ENCODE measurements around the gene LHFPL3. TPM values are rescaled to one million over a fixed set of nuclear protein-coding genes. Genes with fewer than 3 reads are reported as not detected.

Gene LHFPL3
- total and polyA plus RNA-seq, 2 donors (not counting 3 experiments of a cell fraction or from before 2014, with no cell fraction given) = not detected

DNA sequence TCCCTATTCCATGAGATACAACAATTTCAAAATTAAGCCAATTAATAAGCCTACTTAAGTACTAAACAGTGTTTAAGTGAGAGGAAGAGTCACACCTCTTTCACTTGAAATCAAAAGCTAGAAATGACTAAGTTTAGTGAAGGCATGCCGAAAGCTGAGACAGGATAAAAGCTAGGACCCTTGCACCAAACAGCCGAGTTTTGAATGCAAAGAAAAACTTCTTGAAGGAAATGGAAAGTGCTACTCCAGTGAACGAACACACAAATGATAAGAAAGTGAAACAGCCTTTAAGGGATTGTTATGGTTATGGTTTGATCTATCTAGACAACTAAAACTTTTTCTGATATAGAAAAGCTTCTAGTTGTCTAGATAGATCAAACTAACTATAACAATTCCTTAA lies 550.2 kb downstream of the LHFPL3 start:
- Histone ChIP-seq H3K9me3 (replicated peaks; ENCODE audit: control insufficient read depth, insufficient read depth, low read length) (no peaks in the 10 kb centered on the region), H3K27ac (ENCODE audit: insufficient read depth, low read depth, low read length) (no peak overlapping the region), H3K4me1 (ENCODE audit: control insufficient read depth, extremely low read depth, insufficient read depth, low read length) (no peaks in the 10 kb centered on the region), H3K79me2 (ENCODE audit: control insufficient read depth, insufficient read depth, low read length) (no peaks in the 10 kb centered on the region), H2AFZ (ENCODE audit: low read depth, low read length) (no peak overlapping the region), H3K27me3 (ENCODE audit: control insufficient read depth in 2 of 2, insufficient read depth in 2 of 2, low read length in 2 of 2) (no peaks in the 10 kb centered on the region), H3K4me2 (ENCODE audit: insufficient read depth, low read length) (no peak overlapping the region), H4K20me1 (replicated peaks; ENCODE audit: control insufficient read depth, extremely low read depth, insufficient read depth, low read length) (no peaks in the 10 kb centered on the region), H3K4me3 (replicated peaks in 1 of 3; ENCODE audit: insufficient read depth in 1 of 3, low read depth in 1 of 3, low read length in 3 of 3) (no peak overlapping the region), H3K36me3 (ENCODE audit: control insufficient read depth in 2 of 2, extremely low read depth in 1 of 2, insufficient read depth in 2 of 2, low read length in 2 of 2) (no peaks in the 10 kb centered on the region), H3K9me1 (replicated peaks; ENCODE audit: control insufficient read depth, extremely low read depth, insufficient read depth, low read length) (no peaks in the 10 kb centered on the region), H3K9ac (replicated peaks; ENCODE audit: extremely low read depth, insufficient read depth, low read length) (no peak overlapping the region)
- dilution Hi-C loops (cut with MboI; ENCODE audit: extremely low pct_ligation_motif_present, low sequenced_read_pairs) = no loop called here
- POLR2A ChIA-PET = no interaction called here
- intact Hi-C loops (cut with micrococcal nuclease) = no loop called here
- CTCF ChIA-PET = interaction anchor here (0.6 to 1.2 kb wide), 3 partner anchors 38 to 892 kb away, joined by 3 to 5 read pairs (median 3); no protein-coding TSS in a partner anchor
- no peak for TF ChIP-seq POLR2AphosphoS5 (IDR thresholded peaks at IDR 0.05; ENCODE audit: insufficient read depth, low read depth, low read length)
- no peak for DNase-seq (ENCODE audit: low read depth, low spot score)
- no peak for FAIRE-seq
- no TSS peak for BruUV-seq (replicated peaks)

- no peak overlapping the region for H3K27ac ChIP-seq (ENCODE audit: insufficient read depth, low read depth, low read length)
- no peaks in the 10 kb centered on the region for H3K9me1 ChIP-seq (replicated peaks; ENCODE audit: control insufficient read depth, extremely low read depth, insufficient read depth, low read length)
- CTCF ChIA-PET = interaction anchor here (0.6 to 7.4 kb wide), 33 partner anchors 8 to 1360 kb away, joined by 3 to 228 read pairs (median 5); partner anchors contain the start of gene ORC5
- no peaks in the 10 kb centered on the region for H3K9me3 ChIP-seq (replicated peaks; ENCODE audit: control insufficient read depth, insufficient read depth, low read length)
- no peaks in the 10 kb centered on the region for H4K20me1 ChIP-seq (replicated peaks; ENCODE audit: control insufficient read depth, extremely low read depth, insufficient read depth, low read length)
- TF ChIP-seq EZH2 (IDR thresholded peaks at IDR 0.05; ENCODE audit: borderline replicate concordance, low read depth, low read length, severe bottlenecking) (no peak), MYC (IDR thresholded peaks at IDR 0.05; ENCODE audit: low read depth, low read length) (no peak), GATA2 (IDR thresholded peaks at IDR 0.05; ENCODE audit: insufficient read depth, insufficient read length, low read depth, low read length) (no peak), JUN (IDR thresholded peaks at IDR 0.05; ENCODE audit: borderline replicate concordance, insufficient read depth, insufficient read length, low read depth) (no peak), POLR2AphosphoS5 (IDR thresholded peaks at IDR 0.05; ENCODE audit: insufficient read depth, low read depth, low read length) (no peak), FOS (IDR thresholded peaks at IDR 0.05; ENCODE audit: borderline replicate concordance, insufficient read depth, low read length) (no peak), MAX (IDR thresholded peaks at IDR 0.05; ENCODE audit: insufficient read depth, insufficient read length) (no peak), POLR2A (IDR thresholded peaks at IDR 0.05; ENCODE audit: low read depth, low read length) (no peak)
- TF ChIP-seq, protein P1, sequence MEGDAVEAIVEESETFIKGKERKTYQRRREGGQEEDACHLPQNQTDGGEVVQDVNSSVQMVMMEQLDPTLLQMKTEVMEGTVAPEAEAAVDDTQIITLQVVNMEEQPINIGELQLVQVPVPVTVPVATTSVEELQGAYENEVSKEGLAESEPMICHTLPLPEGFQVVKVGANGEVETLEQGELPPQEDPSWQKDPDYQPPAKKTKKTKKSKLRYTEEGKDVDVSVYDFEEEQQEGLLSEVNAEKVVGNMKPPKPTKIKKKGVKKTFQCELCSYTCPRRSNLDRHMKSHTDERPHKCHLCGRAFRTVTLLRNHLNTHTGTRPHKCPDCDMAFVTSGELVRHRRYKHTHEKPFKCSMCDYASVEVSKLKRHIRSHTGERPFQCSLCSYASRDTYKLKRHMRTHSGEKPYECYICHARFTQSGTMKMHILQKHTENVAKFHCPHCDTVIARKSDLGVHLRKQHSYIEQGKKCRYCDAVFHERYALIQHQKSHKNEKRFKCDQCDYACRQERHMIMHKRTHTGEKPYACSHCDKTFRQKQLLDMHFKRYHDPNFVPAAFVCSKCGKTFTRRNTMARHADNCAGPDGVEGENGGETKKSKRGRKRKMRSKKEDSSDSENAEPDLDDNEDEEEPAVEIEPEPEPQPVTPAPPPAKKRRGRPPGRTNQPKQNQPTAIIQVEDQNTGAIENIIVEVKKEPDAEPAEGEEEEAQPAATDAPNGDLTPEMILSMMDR (IDR thresholded peaks at IDR 0.05; ENCODE audit: extremely low read depth in 1 of 2, insufficient read depth in 1 of 2, low read depth in 1 of 2, low read length in 2 of 2) = no peak
- DNase-seq (ENCODE audit: low read depth, low spot score) (no peak), FAIRE-seq (no peak)
- no peaks in the 10 kb centered on the region for H3K36me3 ChIP-seq (ENCODE audit: control insufficient read depth in 2 of 2, extremely low read depth in 1 of 2, insufficient read depth in 2 of 2, low read length in 2 of 2)
- no TSS peak for BruUV-seq (replicated peaks)
- H2AFZ ChIP-seq (ENCODE audit: low read depth, low read length) = no peak overlapping the region
- no peak overlapping the region for H3K9ac ChIP-seq (replicated peaks; ENCODE audit: extremely low read depth, insufficient read depth, low read length)
- H3K4me3 ChIP-seq (replicated peaks in 1 of 3; ENCODE audit: insufficient read depth in 1 of 3, low read depth in 1 of 3, low read length in 3 of 3) = no peak overlapping the region
- no peak overlapping the region for H3K4me2 ChIP-seq (ENCODE audit: insufficient read depth, low read length)
- POLR2A ChIA-PET = interaction anchor here (1.0 kb wide), 1 partner anchor 35 kb away, joined by 4 read pairs; no protein-coding TSS in a partner anchor
- intact Hi-C loops (cut with micrococcal nuclease) = loop anchor here (1.0 kb wide), 3 partner anchors 35 to 706 kb away; no protein-coding TSS in a partner anchor
- peaks cover 5% of the 10 kb centered on the region for H3K4me1 ChIP-seq (ENCODE audit: control insufficient read depth, extremely low read depth, insufficient read depth, low read length)
- H3K27me3 ChIP-seq (ENCODE audit: control insufficient read depth in 2 of 2, insufficient read depth in 2 of 2, low read length in 2 of 2) = peaks cover 0 to under 1% of the 10 kb centered on the region in 2 experiments
- H3K79me2 ChIP-seq (ENCODE audit: control insufficient read depth, insufficient read depth, low read length) = no peaks in the 10 kb centered on the region
- dilution Hi-C loops (cut with MboI; ENCODE audit: extremely low pct_ligation_motif_present, low sequenced_read_pairs) = no loop called here
These were observed 554.9 kb downstream of the LHFPL3 start for GRCh38 chr7:104883248-104883717.

Data from endothelial cell of umbilical vein (primary cell).